Activated naive CD8-positive, alpha-beta T cell treated with anti-CD3 and anti-CD28 coated beads, Interleukin-2, amount 10 ng/mL, durations not matched to agents 7 days and 5 days (primary cell): ENCODE data around the gene SGK2. TPM values are rescaled to one million over a fixed set of nuclear protein-coding genes. Genes with fewer than 3 reads are reported as not detected.

Experiments
- ATAC-seq: fragments of 150-1000 bp; cut with Tn5 transposase; one replicate; pipeline ENCODE4 v1.10.0; 2021; ENCODE audit warnings: low read depth, moderate library complexity
- POLR2A ChIA-PET: fragments of 350-600 bp; sonication (Branson Sonifier 250); formaldehyde crosslinking; loops from one replicate; lab custom pipeline; 2021; ENCODE audit warnings: antibody characterized with exemption; lab: Charles Lee
- DNase-seq: peaks from one replicate; pipeline ENCODE4 v3.0.0; 2021
- H3K27ac Mint-ChIP-seq: one replicate; pipeline ENCODE4 v1.8.0; 2022; ENCODE audit warnings: mild to moderate bottlenecking, mixed read lengths
- H3K27me3 Mint-ChIP-seq: one replicate; pipeline ENCODE4 v1.8.0; 2022; ENCODE audit warnings: mild to moderate bottlenecking, moderate library complexity, mixed read lengths
- H3K36me3 Mint-ChIP-seq: one replicate; pipeline ENCODE4 v1.8.0; 2021; ENCODE audit warnings: mild to moderate bottlenecking, mixed read lengths
- H3K4me1 Mint-ChIP-seq: one replicate; pipeline ENCODE4 v1.8.0; 2021; ENCODE audit warnings: mixed read lengths
- H3K4me3 Mint-ChIP-seq: one replicate; pipeline ENCODE4 v1.8.0; 2022; ENCODE audit warnings: mild to moderate bottlenecking, moderate library complexity, mixed read lengths
- H3K9me3 Mint-ChIP-seq: one replicate; pipeline ENCODE4 v1.8.0; 2021; ENCODE audit warnings: mixed read lengths
- total RNA-seq, 2 experiments: library from RNA; stranded (reverse); gene quantifications; one replicate each; pipeline ENCODE4 v1.2.3, GENCODE V29; 2021

Gene SGK2
- total RNA-seq, 2 experiments from 2014 or later: 0.48 to 0.53 TPM

DNA sequence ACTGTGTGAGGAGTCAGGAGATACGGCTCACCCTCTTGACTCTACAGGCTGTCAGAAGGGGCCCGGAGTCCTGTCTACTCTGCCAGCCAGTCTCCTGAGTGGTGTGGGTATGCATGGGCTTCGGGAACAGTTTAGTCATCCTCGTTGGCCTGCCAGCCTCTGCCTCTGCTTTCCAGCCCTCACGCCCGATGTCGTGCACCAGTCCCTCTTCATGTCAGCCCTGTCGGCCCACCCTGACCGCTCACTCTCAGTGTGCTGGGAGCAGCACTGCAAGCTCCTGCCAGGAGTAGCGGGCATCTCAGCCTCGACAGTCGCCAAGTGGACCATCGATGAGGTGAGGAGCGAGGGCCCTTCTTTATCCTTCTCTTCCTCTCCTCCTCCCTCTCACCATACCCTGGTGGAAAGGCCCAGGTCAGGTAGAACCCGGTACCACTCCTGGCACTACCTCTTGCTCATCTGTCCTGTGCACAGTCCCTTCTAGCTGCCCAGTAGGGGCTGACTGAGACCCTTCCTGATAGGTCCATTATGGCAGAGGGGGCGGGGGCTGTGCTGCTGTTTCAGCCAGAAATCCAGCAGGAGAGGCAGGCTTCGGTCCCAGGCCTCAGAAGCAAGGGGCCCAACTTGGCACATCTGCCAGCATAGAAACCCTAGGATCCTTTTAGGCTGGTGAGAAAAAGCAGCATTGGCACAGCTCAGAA is 18.7 kb upstream of the SGK2 start:
- H3K27me3 Mint-ChIP-seq: no peaks in the 10 kb centered on the region
- no peaks in the 10 kb centered on the region for H3K9me3 Mint-ChIP-seq
- ATAC-seq (no peak), DNase-seq (no peak)
- no peak overlapping the region for H3K27ac Mint-ChIP-seq
- POLR2A ChIA-PET: no interaction called here
- H3K4me1 Mint-ChIP-seq: no peaks in the 10 kb centered on the region
- no peak overlapping the region for H3K4me3 Mint-ChIP-seq
- no peaks in the 10 kb centered on the region for H3K36me3 Mint-ChIP-seq

DNA sequence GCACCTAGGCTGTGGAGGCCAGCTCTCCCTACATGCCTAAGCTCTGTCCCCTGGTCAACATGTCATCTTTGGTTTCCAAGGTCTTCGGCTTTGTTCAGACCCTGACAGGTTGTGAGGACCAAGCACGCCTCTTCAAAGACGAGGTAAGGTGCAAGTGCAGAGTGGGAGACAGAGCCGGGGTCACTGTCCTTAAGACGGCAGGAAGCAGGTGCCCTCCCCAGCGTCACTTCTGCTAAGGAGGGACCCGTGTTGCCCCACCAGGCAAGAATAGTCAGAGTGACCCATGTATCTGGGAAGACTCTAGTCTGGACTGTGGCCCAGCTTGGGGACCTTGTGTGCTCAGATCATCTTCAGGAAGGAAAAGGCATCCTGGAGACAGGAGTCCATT is 18.2 kb upstream of the SGK2 start:
- ATAC-seq (no peak), DNase-seq (no peak)
- no peaks in the 10 kb centered on the region for H3K27me3 Mint-ChIP-seq
- H3K36me3 Mint-ChIP-seq: no peaks in the 10 kb centered on the region
- H3K4me1 Mint-ChIP-seq: no peaks in the 10 kb centered on the region
- H3K9me3 Mint-ChIP-seq: no peaks in the 10 kb centered on the region
- H3K4me3 Mint-ChIP-seq: no peak overlapping the region
- POLR2A ChIA-PET: no interaction called here
- H3K27ac Mint-ChIP-seq: no peak overlapping the region

DNA sequence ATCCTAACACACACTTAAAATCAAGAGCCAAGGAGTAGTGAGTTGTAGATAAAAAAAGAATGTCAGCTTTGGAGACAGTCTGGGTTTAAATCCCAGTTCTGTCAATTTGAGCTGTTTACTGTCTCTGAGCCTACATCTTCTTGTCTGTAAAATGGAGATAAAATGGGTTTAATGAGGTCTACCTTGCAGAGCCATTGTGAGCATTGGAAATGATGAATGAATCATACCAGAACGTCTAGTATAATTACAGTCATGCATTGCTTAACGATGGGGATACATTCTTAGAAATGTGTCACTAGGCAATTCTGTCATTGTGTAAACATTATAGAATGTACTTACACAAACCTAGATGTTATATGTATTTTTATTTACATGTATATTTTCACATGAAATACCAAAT is 17.6 kb upstream of the SGK2 start:
- POLR2A ChIA-PET: no interaction called here
- ATAC-seq: no peak
- no peaks in the 10 kb centered on the region for H3K36me3 Mint-ChIP-seq
- no peaks in the 10 kb centered on the region for H3K27me3 Mint-ChIP-seq
- H3K9me3 Mint-ChIP-seq: no peaks in the 10 kb centered on the region
- no peak for DNase-seq
- no peak overlapping the region for H3K4me3 Mint-ChIP-seq
- H3K4me1 Mint-ChIP-seq: no peaks in the 10 kb centered on the region
- no peak overlapping the region for H3K27ac Mint-ChIP-seq

DNA sequence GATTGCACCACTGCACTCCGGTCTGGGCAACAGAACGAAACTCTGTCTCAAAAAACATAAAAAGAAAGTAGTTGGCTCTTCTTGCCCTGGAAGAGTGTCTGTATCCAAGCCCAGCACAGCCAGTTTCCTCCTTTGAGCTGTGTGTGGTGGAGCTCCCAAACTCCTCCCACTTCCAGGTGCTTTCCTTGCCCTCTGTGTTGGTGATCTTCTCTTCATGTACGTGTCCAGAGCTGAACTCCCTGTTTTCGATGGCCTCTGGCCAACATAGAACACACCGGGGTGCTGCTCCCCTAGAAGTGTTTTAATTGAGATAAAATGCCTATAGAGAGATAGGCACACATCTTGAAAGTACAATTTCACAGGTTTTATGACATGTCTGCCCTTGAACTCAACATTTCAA is 16.7 kb upstream of the SGK2 start:
- ATAC-seq (no peak), DNase-seq (no peak)
- H3K4me1 Mint-ChIP-seq: no peaks in the 10 kb centered on the region
- POLR2A ChIA-PET: interaction anchor here (0.6 to 1.0 kb wide), 3 partner anchors 60 to 120 kb away, joined by 3 to 4 read pairs (median 4); partner anchors contain the start of gene SRSF6
- no peak overlapping the region for H3K4me3 Mint-ChIP-seq
- no peak overlapping the region for H3K27ac Mint-ChIP-seq
- no peaks in the 10 kb centered on the region for H3K9me3 Mint-ChIP-seq
- peaks cover 4% of the 10 kb centered on the region for H3K36me3 Mint-ChIP-seq
- H3K27me3 Mint-ChIP-seq: no peaks in the 10 kb centered on the region

DNA sequence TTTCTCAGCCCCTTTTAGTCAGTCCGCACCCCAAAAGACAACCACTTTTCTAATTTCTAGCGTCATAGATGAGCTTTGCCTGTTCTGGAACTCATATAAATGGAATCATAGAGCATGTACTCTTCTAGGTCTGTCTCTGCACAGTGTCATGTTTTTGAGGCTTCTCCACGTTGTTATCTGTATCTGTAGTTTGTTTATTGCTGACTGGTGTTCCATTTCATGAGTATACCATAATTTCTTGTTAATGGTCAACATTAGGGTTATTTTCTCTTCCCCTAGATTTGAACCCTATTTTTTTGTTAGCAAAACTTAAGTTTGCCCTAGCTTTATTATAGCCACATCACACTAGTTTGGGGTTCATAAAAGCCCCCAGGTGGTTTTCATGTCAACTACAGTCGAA is 16.2 kb upstream of the SGK2 start:
- POLR2A ChIA-PET: interaction anchor here (0.6 to 1.0 kb wide), 3 partner anchors 60 to 119 kb away, joined by 3 to 4 read pairs (median 4); partner anchors contain the start of gene SRSF6
- H3K4me1 Mint-ChIP-seq: no peaks in the 10 kb centered on the region
- H3K4me3 Mint-ChIP-seq: no peak overlapping the region

GRCh38 chr20:43543138-43543537 is 15.7 kb upstream of the SGK2 start:
- Mint-ChIP-seq H3K27me3 (no peaks in the 10 kb centered on the region), H3K27ac (no peak overlapping the region), H3K4me1 (no peaks in the 10 kb centered on the region), H3K36me3 (peaks cover 13% of the 10 kb centered on the region), H3K4me3 (no peak overlapping the region), H3K9me3 (peaks cover 3% of the 10 kb centered on the region)
- DNase-seq: no peak
- POLR2A ChIA-PET: interaction anchor here (0.7 kb wide), 1 partner anchor 59 kb away, joined by 4 read pairs; no protein-coding TSS in a partner anchor
- no peak for ATAC-seq

More for the DNA sequence above, 16.2 kb upstream of the SGK2 start:
- Mint-ChIP-seq H3K36me3 (peaks cover 9% of the 10 kb centered on the region), H3K27ac (no peak overlapping the region), H3K27me3 (no peaks in the 10 kb centered on the region), H3K9me3 (peaks cover 3% of the 10 kb centered on the region)
- DNase-seq (no peak), ATAC-seq (no peak)

DNA sequence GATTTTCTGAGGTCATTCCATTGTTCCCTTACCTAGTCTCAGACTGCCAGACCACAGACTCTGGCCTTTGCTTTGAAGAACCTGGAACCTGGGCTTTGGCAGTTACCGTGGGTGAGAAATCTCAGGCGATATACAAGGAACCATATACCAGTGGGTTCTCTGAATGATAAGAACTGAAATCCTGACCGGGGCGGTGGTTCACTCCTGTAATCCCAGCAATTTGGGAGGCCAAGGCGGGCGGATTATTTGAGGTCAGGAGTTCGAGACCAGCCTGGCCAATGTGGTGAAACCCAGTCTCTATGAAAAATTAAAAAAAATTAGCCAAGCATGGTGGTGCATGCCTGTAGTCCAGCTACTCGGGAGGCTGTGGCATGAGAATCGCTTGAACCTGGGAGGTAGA is 14.3 kb upstream of the SGK2 start:
- ATAC-seq (no peak), DNase-seq (no peak)
- Mint-ChIP-seq H3K27ac (no peak overlapping the region), H3K4me3 (no peak overlapping the region), H3K4me1 (no peaks in the 10 kb centered on the region), H3K27me3 (no peaks in the 10 kb centered on the region), H3K36me3 (peaks cover 15% of the 10 kb centered on the region), H3K9me3 (peaks cover 3% of the 10 kb centered on the region)
- POLR2A ChIA-PET: no interaction called here

DNA sequence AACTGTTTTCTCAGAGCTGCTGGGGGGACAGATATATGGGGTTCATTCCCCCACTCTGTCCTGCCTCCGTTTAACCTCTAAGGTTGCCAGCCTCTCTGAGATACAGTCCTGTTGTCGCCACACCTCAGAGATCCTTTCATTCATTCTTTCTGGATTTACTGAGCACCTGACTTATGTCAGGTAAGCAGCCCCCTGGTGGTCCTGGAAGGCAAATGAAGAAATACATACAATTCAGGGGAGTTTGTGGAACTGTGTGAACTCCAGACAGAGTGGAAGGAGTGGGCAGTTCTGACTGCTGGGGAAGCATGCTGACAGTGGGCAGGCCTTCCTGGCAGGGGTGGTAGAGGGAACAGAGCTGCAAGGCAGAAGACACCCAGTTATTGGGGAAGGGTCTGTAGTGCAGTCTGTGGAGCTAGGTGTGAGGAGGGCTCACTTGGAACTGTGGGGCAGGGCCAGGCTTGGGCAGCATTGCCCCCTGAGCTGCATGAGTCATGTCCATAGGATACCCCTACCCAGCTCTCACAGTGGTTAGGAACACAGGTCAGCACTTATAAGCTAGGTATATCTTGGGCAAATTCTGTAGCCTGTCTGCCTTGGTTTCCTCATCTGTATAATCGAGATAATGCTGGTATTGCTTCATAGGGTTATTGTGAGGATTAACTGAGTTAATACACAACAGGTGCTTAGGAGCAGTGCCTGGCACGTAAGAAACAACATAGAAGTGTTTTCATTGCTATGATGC is 12.8 kb upstream of the SGK2 start:
- ATAC-seq: no peak
- Mint-ChIP-seq H3K36me3 (peaks cover 15% of the 10 kb centered on the region), H3K27me3 (no peaks in the 10 kb centered on the region), H3K4me3 (no peak overlapping the region), H3K9me3 (peaks cover 3% of the 10 kb centered on the region), H3K27ac (no peak overlapping the region), H3K4me1 (no peaks in the 10 kb centered on the region)
- POLR2A ChIA-PET: no interaction called here
- no peak for DNase-seq

GRCh38 chr20:43548273-43548880 is 10.4 kb upstream of the SGK2 start:
- Mint-ChIP-seq H3K27ac (no peak overlapping the region), H3K36me3 (peaks cover 15% of the 10 kb centered on the region), H3K9me3 (peaks cover 3% of the 10 kb centered on the region), H3K27me3 (no peaks in the 10 kb centered on the region), H3K4me3 (no peak overlapping the region), H3K4me1 (no peaks in the 10 kb centered on the region)
- POLR2A ChIA-PET: no interaction called here
- ATAC-seq (no peak), DNase-seq (no peak)

DNA sequence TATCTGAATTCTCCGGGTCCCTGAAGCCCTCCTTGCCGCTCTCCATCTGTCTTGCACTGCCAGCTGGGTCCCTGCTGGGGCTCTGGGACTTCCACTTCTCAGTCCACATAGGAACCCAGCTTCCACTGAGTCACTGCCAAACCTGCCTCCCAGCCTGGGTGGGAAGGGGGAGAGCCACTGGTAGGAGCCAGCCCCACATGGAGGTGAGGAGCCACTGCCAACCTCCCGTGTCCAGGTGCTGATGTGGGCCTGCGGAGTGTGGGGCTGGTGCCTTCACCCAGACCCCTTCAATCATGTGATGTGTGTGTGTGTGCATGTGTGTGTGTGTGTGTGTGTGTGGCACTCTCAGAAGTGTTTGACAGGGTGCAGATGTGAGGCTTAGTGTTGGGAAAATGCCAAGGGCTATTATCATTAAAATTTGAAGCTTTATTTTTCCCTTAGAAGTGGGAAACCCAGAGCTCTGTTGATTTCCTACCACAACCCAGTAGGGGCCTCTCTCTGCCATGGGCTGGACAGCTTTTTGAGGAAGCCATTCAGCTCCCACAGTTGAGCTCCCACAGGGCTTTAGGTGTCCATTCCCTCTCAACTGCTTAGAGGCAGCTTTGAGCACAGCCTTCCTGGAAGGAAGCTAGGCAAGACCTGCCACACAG is 9.3 kb upstream of the SGK2 start:
- H3K9me3 Mint-ChIP-seq: peaks cover 3% of the 10 kb centered on the region
- H3K27ac Mint-ChIP-seq: no peak overlapping the region
- peaks cover 15% of the 10 kb centered on the region for H3K36me3 Mint-ChIP-seq
- POLR2A ChIA-PET: no interaction called here
- H3K4me3 Mint-ChIP-seq: no peak overlapping the region
- H3K27me3 Mint-ChIP-seq: no peaks in the 10 kb centered on the region
- DNase-seq (no peak), ATAC-seq (no peak)
- no peaks in the 10 kb centered on the region for H3K4me1 Mint-ChIP-seq

DNA sequence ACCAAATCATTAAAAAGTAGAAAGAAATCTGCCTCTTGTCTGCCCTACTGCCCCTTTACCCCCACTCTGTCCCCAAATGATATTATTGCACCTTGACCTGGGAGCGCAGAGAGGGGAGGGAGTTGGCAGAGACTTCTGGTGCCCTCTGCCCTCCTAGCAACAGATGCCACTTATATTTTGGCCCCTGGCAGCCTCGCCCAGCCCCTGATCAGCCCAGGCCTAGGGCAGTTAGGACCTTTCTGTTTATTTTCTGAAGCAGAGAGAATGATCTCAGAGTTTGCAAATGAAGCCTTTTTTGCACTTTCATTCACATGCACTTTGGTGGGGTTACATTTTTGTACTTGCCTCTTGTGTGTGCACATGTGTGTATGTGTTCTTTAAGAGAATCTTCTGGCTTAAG is 8.4 kb upstream of the SGK2 start:
- POLR2A ChIA-PET: no interaction called here

GRCh38 chr20:43554369-43554768 is 4.5 kb upstream of the SGK2 start:
- H3K4me3 Mint-ChIP-seq: no peak overlapping the region
- POLR2A ChIA-PET: no interaction called here
- H3K36me3 Mint-ChIP-seq: no peaks in the 10 kb centered on the region
- no peaks in the 10 kb centered on the region for H3K27me3 Mint-ChIP-seq
- ATAC-seq (no peak), DNase-seq (no peak)
- H3K27ac Mint-ChIP-seq: no peak overlapping the region
- H3K4me1 Mint-ChIP-seq: peaks cover 2% of the 10 kb centered on the region
- H3K9me3 Mint-ChIP-seq: no peaks in the 10 kb centered on the region

More for the DNA sequence above, 8.4 kb upstream of the SGK2 start:
- no peak for ATAC-seq
- no peak overlapping the region for H3K4me3 Mint-ChIP-seq
- no peak overlapping the region for H3K27ac Mint-ChIP-seq
- no peaks in the 10 kb centered on the region for H3K27me3 Mint-ChIP-seq
- H3K9me3 Mint-ChIP-seq: peaks cover 3% of the 10 kb centered on the region
- H3K36me3 Mint-ChIP-seq: peaks cover 15% of the 10 kb centered on the region
- no peak for DNase-seq
- no peaks in the 10 kb centered on the region for H3K4me1 Mint-ChIP-seq
